ENCODE results near the gene HEATR9.

GRCh38 chr17:35846055-35846809, 22.5 kb downstream of the HEATR9 start:
- TF ChIP-seq CTCF (IDR thresholded peaks at IDR 0.05): no peak
- no peak for TF ChIP-seq EZH2 (IDR thresholded peaks at IDR 0.05; ENCODE audit: borderline replicate concordance, insufficient read depth, low read depth, low read length, poor library complexity, severe bottlenecking)
